ENCODE results near the gene CRIP2.

The CRIP2 gene

DNA sequence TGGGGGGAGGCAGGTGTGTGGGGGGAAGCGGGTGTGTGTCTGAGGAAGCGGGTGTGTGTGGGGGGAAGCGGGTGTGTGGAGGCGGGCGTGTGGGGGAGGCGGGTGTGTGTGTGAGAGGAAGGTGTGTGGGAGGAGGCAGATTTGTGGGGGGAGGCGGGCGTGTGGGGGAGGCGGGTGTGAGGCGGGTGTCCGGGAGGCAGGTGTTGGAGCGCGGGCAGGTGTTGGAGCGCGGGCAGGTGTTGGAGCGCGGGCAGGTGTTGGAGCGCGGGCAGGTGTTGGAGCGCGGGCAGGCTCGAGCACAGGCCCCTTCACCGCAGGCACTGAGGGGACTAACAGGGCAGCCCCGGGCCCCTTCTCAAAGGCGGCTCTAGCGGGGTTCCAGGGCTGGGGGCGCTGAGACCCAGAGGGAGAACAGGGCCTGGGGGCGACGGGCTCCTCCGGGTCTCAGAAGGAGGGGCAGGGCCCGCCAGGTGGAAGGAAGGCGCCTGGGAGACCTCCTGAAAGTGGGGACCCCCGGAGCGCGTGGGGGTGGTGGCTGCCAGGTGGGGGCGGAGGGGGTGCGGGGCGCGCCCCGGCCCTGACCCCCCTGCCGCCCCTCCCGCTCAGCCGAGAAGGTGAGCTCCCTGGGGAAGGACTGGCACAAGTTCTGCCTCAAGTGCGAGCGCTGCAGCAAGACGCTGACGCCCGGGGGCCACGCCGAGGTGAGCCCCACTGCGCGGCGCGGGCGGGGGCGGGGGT is 3.2 kb downstream of the CRIP2 start:
- DNase-seq (ENCODE audit: low read depth) = no peak

DNA sequence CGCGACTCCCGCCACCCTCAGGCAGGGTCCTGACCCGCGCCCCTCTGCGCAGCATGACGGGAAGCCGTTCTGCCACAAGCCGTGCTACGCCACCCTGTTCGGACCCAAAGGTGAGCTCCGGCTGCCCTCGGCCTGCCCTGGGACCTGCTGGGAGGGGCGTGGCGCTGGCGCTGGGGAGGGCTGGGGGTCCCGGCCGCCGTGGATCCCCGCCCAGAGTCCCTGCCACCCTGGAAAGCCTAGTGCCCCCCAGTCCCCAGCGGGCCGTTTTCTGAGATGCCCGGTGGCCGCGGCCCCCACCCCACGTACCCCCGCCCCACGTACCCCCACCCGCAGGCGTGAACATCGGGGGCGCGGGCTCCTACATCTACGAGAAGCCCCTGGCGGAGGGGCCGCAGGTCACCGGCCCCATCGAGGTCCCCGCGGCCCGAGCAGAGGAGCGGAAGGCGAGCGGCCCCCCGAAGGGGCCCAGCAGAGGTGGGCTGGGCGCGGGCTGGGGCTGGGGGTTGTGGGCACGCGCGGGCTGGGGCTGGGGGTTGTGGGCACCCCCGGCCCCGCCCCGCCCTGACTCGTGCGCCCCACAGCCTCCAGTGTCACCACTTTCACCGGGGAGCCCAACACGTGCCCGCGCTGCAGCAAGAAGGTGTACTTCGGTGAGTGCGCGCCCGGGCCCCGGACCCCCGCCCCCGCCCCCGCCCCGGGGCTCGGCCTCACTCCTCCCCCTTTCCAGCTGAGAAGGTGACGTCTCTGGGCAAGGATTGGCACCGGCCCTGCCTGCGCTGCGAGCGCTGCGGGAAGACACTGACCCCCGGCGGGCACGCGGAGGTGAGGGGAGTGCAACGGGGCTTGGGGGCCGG is 4.0 kb downstream of the CRIP2 start:
- no peak for DNase-seq (ENCODE audit: low read depth)

DNA sequence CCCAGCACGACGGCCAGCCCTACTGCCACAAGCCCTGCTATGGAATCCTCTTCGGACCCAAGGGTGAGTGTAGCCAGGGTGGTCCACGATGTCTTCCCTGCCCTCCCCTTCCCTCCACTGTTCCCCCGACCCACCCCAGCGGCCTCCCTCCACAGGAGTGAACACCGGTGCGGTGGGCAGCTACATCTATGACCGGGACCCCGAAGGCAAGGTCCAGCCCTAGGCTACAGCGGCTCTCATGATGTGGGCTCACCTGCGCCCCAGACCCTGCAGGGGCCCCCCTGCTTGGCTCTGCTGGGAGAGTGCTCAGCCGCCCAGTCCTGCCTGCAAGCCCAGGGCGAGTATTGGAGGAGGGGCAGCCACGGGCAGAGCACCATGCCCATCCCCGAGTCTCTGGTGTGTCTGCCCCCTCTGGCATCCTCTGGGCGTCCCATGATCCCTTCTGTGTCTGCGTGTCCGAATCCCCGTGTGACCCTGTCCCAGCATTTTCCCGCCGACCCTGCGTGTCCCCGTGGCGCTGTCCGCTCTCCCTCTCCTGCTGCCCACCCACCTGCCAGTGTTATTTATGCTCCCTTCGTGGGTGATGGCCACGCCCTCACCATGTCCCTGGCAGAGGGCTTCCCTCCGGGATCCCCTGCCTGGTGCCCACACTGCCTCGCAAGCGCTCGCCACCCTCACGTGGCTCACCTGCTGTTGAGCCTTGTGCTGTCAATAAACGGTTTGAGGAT is 5.0 kb downstream of the CRIP2 start:
- no peak for DNase-seq (ENCODE audit: low read depth)

DNA sequence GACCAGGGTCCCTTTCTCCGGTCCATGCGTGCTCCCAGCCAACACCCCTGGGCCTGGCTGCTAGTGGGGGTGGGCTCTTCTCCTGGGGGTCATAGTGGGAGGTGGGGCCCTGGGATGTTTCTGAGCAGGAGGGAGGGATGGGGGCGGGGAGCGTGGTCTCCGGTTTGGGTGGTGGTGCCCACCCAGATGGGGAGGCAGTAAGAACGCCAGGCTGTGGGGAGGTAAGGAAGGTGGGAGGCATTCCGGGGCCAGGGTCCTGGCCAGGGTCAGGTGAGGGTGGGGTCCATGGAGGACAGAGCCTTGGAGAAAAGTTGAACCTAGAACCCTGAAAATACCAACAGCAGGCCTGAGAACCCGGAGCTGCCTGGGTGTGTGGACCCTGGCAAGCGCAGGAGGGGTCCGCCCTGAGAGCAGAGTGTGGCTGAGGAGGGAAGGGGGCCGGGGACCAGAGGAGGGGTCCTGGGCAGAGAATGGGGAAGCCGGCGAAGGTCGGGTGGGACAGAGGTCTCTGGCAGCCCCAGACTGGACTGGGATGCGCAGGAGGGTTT is 5.7 kb downstream of the CRIP2 start:
- DNase-seq (ENCODE audit: low read depth) = no peak

DNA sequence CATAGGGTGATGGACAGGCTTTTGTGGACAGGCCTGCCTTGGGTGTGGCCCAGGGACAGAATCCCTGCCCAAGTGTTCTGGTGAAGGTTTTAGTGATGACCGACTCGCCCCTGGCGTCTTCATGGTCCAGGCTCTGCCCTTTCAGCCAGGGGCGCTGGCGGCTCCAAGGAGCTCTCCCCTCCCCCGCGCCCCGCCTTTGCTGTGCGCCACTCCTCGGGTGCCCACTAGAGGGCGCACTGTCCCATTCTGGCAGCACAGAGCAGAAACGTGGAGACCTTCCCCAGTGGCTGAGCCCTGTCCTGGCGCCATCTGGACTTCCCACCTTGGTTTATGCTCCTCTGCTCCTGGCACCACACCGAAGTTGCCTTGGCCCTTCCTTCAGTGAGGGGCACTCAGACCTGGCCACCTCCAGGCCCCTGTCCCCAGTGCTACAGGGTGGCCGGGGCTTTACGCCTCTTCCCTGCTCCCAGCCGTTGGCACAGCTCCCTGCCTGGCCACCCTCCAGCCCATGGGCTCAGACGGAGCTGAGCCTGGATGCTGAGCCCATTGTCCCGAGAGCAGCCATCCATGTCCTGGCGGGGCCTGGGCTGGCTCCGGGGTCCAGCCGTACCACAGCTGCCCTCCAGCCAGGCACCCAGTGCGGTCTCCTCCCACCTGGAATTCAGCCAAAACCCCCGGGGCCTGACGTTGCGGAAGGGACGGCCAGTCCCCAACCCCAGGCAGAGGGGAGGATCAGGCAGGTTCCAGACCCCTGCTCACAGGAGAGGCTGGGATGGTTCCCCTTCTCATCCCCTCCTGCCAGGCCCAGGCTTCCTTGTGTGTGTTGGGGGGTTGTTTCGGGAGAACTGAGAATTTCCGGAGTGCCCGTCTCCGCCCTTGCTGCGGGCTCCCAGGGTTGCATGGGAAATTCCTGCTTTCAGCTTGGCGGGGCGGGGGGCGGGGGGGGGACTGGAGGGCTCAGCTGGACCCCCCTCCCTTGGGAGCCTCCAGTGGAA is 6.5 kb downstream of the CRIP2 start:
- DNase-seq (ENCODE audit: low read depth) = no peak

DNA sequence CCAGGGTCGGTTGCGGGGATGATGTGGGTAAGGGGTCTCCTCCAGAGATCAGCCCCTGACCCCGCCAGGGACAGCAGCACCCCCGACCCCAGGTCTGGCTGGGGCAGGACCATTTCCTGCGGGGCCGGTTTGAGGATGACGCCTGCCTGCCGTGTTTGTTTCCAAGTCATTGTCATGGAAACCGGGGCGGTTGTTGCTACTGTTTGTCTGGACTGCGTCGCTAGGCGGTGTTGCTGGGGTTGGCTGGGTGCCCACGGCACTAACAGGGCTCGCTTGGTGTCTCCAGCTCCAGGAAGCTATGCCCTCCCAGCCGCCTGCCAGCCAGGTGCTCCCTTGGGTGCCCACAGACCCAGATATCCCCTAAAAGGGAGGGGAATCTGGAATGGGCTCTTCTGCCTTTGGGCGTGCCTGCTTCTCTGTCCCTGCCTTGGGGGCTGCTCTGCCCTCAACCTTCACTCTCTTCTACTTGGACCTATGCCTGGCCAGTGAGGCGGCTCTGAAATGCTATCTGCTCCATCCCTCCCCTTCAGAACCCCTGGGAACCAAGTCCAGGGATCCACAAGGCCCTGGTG is 7.4 kb downstream of the CRIP2 start:
- DNase-seq (ENCODE audit: low read depth) = peak; percentile 89

DNA sequence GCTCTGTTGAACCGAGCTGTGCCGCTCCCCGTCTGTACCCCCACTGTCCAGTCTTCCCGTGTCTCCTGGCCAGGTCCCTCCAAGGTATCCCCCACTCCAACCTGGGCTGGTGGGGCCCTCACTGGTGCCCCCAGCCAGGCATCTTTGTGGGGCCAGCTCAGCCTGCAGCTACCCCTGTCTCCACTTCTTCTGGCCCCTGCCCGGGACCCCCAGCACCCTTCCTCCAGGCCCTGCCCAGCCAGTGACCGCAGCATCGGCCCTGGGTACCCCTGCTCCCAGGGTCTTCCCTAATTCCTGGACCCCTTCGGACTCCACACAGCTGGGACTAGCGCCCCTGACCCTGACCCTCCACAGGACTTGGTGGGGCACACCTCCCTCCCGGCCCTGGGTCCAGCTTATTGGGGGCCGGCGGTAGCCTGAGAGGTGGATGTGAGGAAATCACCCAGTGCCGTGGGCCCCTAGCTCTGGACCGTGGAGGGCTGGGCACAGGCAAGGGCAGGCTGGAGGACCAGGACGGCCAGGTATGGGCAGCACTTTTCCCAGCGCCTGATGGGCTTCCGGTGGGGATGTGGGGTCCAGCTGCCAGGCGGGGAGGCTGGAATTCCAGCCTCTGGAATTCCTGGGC is 8.0 kb downstream of the CRIP2 start:
- DNase-seq (ENCODE audit: low read depth) = no peak

DNA sequence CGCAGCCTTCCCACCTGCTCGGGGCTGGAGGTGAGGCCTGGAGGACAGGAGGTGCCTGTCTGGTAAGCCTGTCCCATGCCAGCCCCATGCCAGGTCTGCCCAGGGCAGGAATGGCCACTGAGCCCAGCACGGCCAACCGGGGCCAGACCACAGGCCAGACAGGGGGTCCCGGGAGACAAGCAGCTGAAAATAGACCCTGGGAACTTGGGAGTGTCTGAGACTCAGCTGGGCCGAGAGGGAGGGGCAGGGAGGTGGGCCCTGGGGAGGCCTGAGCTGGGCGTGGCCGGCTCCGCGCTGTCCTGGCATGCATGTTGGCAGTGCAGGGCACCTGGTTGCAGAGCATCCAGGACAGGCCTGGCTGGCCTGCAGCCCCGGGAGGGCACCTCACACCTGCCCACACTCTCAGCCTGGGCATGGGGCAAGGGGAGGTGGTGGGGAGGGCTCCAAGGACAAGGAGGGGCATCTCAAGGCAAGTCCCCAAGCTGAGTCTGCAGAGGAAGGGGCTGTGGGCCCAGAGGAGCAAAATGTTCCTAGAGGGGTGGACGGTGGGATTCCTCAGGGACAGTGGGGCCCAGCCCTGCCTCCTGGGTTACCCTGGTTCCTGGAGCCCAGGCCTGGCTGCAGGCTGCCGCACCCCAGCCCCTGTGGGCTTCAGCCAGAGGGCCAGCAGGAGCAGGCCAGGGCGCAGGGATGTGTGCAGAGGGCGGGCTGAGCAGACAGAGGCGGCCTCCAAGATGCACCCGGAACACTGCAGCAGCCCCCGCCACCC is 8.9 kb downstream of the CRIP2 start:
- DNase-seq (ENCODE audit: low read depth) = no peak

DNA sequence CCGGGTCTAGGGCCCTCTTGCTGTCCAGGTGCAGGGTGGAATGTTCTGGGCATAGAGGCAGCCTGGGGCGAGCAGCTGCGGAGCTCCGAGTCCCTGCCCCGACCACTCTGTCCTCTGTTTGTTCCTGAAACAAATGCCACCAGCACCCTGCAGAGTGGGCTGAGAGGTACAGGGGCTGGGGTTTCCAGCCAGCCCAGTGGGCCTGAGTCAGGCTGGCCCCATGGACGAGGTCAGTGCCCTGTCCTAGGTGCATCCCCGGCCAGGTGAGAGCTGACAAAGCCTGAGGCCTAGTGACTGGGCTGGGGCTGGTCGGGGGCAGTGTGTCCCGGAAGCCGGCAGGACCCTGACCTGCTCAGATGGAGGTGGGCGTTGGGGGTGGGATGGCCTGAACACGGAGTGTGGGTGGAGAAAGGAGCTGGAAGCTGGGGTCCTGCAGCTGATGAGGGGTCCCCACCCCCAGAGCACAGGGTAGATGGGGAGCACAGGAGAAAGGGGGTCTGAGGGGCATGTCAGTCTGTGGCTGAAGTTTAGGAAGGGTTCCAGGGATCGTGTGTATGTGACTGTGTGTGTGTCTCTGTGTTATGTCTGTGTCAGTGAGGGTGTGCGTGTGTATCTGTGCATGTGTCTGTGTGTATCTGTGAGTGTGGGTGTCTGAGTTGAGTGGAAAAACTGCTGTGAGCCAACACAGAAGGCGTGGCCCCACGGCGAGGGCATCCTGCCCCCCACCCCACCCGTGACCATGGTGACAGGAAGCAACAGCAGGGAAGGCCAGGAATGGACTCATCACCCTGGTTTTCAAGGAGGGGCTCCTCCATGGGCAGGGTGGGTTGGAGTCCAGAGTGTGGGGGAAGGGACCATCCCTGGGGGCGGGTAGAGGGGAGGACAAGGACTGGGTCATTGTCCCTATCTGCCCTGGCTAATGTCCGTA is 9.7 kb downstream of the CRIP2 start:
- no peak for DNase-seq (ENCODE audit: low read depth)

DNA sequence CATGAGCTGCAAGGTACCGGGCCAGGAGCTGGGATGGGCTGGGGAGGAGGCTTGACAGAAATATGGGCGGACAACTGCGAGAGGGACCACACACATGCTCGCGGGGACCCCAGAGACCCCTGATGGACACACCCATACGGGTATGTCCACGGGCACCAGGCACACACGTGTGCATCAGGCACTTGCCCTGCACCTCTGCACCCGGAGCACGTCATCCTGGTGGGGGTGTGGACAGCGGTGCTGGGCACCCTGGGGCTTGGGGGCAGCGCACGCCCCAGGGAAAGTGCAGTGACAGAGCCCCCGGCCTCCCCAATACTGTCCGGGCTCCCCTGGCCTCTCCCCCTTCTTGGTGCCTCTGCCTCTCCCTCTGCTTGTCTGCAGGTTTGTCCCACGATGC is 10.4 kb downstream of the CRIP2 start:
- DNase-seq (ENCODE audit: low read depth) = no peak

DNA sequence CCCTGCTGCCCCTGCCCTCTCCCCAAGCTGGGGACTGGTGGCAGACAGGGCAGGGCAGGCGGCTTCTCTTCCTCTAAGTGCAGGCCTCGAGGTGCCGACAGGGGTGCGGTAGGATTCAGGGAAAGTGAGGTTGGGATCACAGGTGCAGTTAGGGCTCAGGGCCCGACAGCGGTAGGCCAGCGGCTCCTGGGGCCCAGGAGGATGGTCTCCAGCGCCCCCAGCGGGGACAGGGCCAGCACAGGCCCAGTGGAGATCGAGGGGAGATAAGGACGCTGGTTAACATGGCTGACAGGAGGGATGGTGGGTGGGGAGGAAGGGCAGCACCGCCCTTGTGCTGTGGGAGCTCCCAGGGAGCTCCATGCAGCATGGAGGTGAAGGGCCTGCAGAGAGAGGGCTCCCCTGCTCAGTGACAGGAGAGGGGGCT is 11.1 kb downstream of the CRIP2 start:
- DNase-seq (ENCODE audit: low read depth) = no peak

DNA sequence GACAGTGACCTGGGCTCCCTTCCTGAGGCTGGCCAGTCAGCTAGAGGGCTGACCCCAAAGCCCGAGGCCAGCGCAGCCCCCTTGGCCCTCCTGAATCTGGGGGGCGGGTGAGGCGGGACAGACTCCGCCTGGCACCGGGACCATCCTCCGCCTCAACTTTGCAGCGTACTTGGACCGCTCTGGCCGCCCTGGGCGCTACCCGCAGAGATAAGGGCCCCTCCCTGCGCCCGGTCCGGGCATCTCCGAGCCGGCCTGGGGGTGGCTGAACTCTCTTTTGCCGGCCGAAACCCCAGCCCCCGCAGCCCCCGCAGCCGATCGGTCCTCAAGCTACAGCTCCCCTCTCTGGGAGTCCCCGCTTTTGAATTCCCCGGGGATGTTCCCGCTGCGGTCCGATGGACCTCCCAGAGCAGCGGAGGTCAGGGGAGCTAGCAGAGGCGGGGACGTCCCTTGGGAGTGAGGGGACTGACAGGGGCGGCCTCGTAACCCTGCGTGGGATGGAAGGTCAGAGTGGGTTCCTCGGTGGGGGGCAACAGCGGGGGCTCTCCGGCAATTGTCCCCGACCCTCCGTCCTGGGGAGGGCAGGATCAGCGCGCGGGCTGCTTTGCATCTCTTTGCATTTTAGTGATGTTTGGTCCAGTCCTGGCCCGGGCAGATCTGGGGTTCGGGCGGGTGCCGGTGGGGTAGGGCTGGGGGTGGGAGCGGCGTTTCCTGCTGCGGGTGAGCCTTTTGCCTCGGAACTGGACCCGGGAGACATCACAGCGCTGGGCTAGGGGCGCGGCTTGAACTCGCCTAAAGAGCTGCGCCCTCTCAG is 11.7 kb downstream of the CRIP2 start, which contains the start of gene CRIP1:
Gene CRIP1 (plus strand): TSS at position 724 of the 811 bp plus-strand sequence. CDS start 374 bp downstream, outside the sequence.
- no peak for DNase-seq (ENCODE audit: low read depth)

DNA sequence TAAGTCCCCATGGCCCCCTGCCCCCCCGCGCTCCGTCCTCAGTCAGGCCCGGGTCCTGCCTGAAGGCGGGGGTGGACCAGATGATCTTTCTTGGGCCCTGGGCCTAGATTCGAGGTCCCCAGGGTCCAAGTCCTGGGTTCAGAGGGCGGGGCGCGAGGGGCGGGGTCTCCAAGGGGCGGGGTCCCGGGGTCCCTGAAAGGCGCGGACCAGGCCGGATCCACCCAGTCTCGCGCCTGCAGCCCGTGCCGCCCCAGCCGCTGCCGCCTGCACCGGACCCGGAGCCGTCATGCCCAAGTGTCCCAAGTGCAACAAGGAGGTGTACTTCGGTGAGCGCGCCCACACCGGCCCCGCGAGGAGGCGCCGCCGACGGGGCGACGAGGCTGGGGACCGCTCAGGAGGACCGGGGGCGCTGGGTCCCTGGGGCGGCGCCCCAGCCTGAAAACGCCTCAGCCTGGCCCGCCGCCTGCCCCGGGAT is 12.4 kb downstream of the CRIP2 start:
- DNase-seq (ENCODE audit: low read depth) = no peak

DNA sequence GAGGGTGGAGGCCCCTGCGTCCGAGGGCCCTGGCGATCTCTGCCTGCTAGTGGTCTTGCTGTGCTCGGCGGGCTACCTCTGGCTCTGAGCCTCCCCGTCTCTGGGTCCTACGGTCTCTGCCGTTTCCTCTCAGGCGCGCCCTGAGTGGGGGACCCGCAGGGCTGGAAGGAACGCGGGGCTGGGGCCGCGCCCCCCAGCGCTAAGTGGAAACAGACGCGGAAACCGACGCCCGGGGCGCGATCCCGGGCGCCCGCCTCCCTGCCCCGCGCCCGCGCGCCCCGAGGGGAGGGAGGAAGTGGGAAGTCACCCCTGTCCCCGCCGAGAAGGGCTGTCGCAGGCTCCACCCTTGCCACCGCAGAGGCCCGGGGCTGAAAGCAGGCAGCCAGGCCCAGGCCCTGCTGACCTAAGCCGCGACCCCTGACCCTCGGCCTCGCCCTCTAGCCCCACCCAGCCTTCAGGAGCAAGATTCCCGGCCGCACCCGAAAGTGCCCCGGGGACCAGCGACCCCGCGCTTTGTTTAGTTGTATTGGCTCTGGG is 12.9 kb downstream of the CRIP2 start:
- DNase-seq (ENCODE audit: low read depth) = no peak

DNA sequence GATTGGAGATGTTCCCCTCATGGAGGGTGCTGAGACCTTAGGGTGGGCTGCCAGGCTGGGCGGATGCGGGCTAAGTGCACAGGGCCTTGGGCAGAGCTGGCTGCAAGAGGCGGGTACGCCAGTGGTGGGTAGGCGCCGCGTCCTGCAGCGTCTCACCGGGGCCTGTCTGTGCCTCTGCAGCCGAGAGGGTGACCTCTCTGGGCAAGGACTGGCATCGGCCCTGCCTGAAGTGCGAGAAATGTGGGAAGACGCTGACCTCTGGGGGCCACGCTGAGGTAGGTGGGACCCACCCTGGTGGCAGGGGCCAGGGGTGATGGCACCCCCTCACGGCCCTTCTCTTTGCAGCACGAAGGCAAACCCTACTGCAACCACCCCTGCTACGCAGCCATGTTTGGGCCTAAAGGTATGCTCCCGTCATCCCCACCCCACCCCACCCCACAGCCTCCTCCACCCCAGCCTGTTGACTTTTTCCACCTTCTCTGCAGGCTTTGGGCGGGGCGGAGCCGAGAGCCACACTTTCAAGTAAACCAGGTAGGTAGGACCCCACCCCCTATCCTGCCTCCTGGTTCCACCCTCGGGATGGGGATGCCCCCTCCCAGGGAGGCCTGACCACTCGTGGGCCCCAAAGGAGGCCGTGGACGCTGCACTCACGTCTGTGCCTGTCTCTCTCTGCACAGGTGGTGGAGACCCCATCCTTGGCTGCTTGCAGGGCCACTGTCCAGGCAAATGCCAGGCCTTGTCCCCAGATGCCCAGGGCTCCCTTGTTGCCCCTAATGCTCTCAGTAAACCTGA is 13.6 kb downstream of the CRIP2 start:
- DNase-seq (ENCODE audit: low read depth) = no peak
